Right atrium auricular region (tissue), 2 donors: ENCODE data around the gene CAMTA1. TPM values are rescaled to one million over a fixed set of nuclear protein-coding genes. Genes with fewer than 3 reads are reported as not detected.

Source experiments
- DNase-seq: peaks from one replicate; pipeline ENCODE4 v3.0.0-alpha.2; 2019; ENCODE audit warnings: low spot score
- H3K27ac ChIP-seq, 2 donors: fragments of 200-600 bp; sonication (generic); 1 replicate in 1 of 2; 2 replicates in 1 of 2; pipeline ENCODE4 v1.5.1; 2016 to 2019
- H3K27me3 ChIP-seq, 2 donors: fragments of 200-600 bp; sonication (generic); one replicate each; pipeline versions ENCODE4 v1.5.1 to v1.6.0; 2017 to 2019
- H3K36me3 ChIP-seq: fragments of 200-600 bp; sonication (generic); one replicate; pipeline ENCODE4 v1.5.1; 2016
- H3K4me1 ChIP-seq, 2 donors: fragments of 200-600 bp; sonication (generic); one replicate each; pipeline versions ENCODE4 v1.5.1 to v1.6.0; 2017 to 2019
- H3K4me3 ChIP-seq, 2 donors: fragments of 200-600 bp; sonication (generic); 1 replicate in 1 of 2; 2 replicates in 1 of 2; pipeline ENCODE4 v1.5.1; 2017 to 2019; ENCODE audit warnings: mild to moderate bottlenecking in 1 of 2, moderate library complexity in 1 of 2
- H3K9me3 ChIP-seq, 2 donors: fragments of 200-600 bp; sonication (generic); one replicate each; pipeline ENCODE4 v1.5.1; 2019
- CTCF ChIP-seq, 2 donors: fragments of 200-600 bp; sonication (generic); IDR thresholded peaks; one replicate each; pipeline ENCODE4 v1.5.1; 2019; ENCODE audit warnings: antibody characterized with exemption in 2 of 2
- total RNA-seq, 2 donors: library from RNA; depleted of rRNA; stranded (reverse); fragments of >200 nt; gene quantifications; one replicate each; pipeline ENCODE4 v1.1.0, GENCODE V29; 2016

Gene CAMTA1
- total RNA-seq, 2 donors from 2014 or later, result 132 to 190 TPM

GRCh38 chr1:6747674-6748073 is 37.6 kb upstream of the CAMTA1 start:
- no peaks in the 10 kb centered on the region for H3K9me3 ChIP-seq
- no peak for DNase-seq
- H3K27me3 ChIP-seq, result no peaks in the 10 kb centered on the region
- no peak for TF ChIP-seq CTCF (IDR thresholded peaks at IDR 0.05)
- H3K4me3 ChIP-seq, result no peak overlapping the region
- no peaks in the 10 kb centered on the region for H3K36me3 ChIP-seq
- H3K4me1 ChIP-seq, result peaks cover 0 to 12% of the 10 kb centered on the region in 2 donors
- no peak overlapping the region for H3K27ac ChIP-seq

- no peak overlapping the region for H3K4me3 ChIP-seq
- no peak overlapping the region for H3K27ac ChIP-seq
- H3K4me1 ChIP-seq, result no peaks in the 10 kb centered on the region
- no peaks in the 10 kb centered on the region for H3K36me3 ChIP-seq
- DNase-seq, result no peak
- H3K9me3 ChIP-seq, result no peaks in the 10 kb centered on the region
- TF ChIP-seq CTCF (IDR thresholded peaks at IDR 0.05), result no peak
- no peaks in the 10 kb centered on the region for H3K27me3 ChIP-seq
These were observed 34.8 kb upstream of the CAMTA1 start for GRCh38 chr1:6750490-6750889.

DNA sequence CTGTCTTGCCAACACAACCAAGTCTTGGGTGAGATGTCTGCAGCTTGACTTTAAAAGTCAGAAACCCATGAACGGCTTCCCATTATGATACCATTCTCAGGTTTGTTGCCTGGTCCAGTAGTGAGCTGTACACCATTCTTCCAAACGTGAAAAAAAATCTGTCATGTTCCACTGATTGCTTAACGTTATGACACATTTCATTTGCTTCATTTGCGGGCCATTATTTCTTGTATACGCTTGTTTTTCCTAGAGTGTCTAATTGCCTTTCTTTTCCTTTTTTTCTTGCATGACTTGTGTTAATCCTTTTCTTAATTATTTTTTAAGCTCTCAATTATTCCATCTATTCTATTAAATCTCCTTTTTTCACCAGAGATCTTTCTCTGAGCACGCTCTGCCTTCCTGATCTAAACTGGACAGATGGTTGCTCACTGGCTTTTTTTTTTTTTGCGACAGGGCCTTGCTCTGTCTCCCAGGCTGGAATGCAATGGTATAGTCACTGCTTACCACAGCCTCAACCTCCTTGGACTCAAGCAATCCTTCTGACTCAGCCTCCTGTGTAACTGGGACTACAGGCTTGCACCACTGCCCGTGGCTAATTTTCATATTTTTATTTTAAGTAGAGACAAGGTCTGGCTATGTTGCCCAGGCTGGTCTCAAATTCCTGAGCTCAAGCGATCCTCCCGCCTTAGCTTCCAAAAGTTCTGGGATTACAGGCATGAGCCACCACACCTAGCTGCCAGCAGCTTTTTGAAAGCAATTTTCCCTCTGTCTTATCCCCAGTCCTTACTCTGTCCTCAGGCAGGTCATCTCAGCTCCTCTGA is 31.7 kb upstream of the CAMTA1 start:
- TF ChIP-seq CTCF (IDR thresholded peaks at IDR 0.05), result no peak
- Histone ChIP-seq H3K27ac (no peak overlapping the region), H3K27me3 (no peaks in the 10 kb centered on the region), H3K36me3 (no peaks in the 10 kb centered on the region), H3K4me1 (no peaks in the 10 kb centered on the region), H3K4me3 (no peak overlapping the region), H3K9me3 (no peaks in the 10 kb centered on the region)
- no peak for DNase-seq

DNA sequence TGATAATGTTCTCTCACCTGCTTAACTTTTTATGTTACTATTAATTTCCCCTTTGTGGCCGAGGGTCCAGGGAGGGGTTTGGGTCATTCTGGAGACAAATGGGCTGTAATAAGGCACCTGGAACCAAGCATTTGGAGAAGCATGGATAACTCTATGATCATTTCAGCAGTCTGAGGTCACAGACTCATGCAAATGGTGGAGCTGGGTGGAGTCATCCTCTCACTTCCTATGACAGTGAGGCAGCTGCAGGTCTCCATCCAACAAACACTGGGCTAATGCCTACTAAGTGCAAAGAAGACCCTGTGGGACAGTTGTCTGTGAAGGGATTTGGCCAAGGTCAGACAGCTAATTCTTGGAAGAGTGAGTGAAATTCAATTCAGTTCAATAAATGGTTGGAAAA is 28.8 kb upstream of the CAMTA1 start:
- Histone ChIP-seq H3K27ac (no peak overlapping the region), H3K9me3 (no peaks in the 10 kb centered on the region), H3K4me3 (no peak overlapping the region), H3K4me1 (no peaks in the 10 kb centered on the region), H3K36me3 (no peaks in the 10 kb centered on the region), H3K27me3 (no peaks in the 10 kb centered on the region)
- no peak for TF ChIP-seq CTCF (IDR thresholded peaks at IDR 0.05)
- no peak for DNase-seq

GRCh38 chr1:6757719-6758435 is 27.4 kb upstream of the CAMTA1 start:
- no peak for DNase-seq
- no peaks in the 10 kb centered on the region for H3K36me3 ChIP-seq
- TF ChIP-seq CTCF (IDR thresholded peaks at IDR 0.05), result no peak

More at GRCh38 chr1:6757719-6758435, 27.4 kb upstream of the CAMTA1 start:
- no peaks in the 10 kb centered on the region for H3K9me3 ChIP-seq
- H3K27me3 ChIP-seq, result no peaks in the 10 kb centered on the region
- H3K4me1 ChIP-seq, result no peaks in the 10 kb centered on the region
- no peak overlapping the region for H3K4me3 ChIP-seq
- H3K27ac ChIP-seq, result no peak overlapping the region
